Calu3 (cell line): ENCODE measurements around the gene UBLCP1. TPM values are rescaled to one million over a fixed set of nuclear protein-coding genes. Genes with fewer than 3 reads are reported as not detected.

ENCODE experiments used
- BruUV-seq: library from RNA; stranded (reverse); fragments of 400-500 nt; replicated peaks from 2 replicates; lab custom pipeline; 2021; lab: Mats Ljungman, UMichigan
- CTCF ChIA-PET: fragments of 300-600 bp; sonication (Branson Sonifier 250); formaldehyde crosslinking; loops from one replicate; lab custom pipeline; 2022; ENCODE audit warnings: antibody characterized with exemption; lab: Charles Lee
- DNase-seq: peaks from one replicate; pipeline ENCODE4 v3.0.0; 2022
- H3K27ac Mint-ChIP-seq: one replicate; pipeline ENCODE4 v1.8.0; 2022; ENCODE audit warnings: mixed read lengths; ENCODE audit not compliant: unreplicated experiment
- H3K27me3 Mint-ChIP-seq: one replicate; pipeline ENCODE4 v1.8.0; 2022; ENCODE audit warnings: mixed read lengths; ENCODE audit not compliant: unreplicated experiment
- H3K36me3 Mint-ChIP-seq: one replicate; pipeline ENCODE4 v1.8.0; 2022; ENCODE audit warnings: mild to moderate bottlenecking, moderate library complexity, mixed read lengths; ENCODE audit not compliant: insufficient read depth, unreplicated experiment
- H3K4me1 Mint-ChIP-seq: one replicate; pipeline ENCODE4 v1.8.0; 2022; ENCODE audit warnings: mild to moderate bottlenecking, low read depth, mixed read lengths; ENCODE audit not compliant: unreplicated experiment
- H3K4me3 Mint-ChIP-seq: one replicate; pipeline ENCODE4 v1.8.0; 2022; ENCODE audit warnings: mild to moderate bottlenecking, low read depth, moderate library complexity, mixed read lengths; ENCODE audit not compliant: unreplicated experiment
- H3K9me3 Mint-ChIP-seq: one replicate; pipeline ENCODE4 v1.8.0; 2022; ENCODE audit warnings: low read depth, mixed read lengths; ENCODE audit not compliant: unreplicated experiment
- CTCF ChIP-seq: fragments of 200-600 bp; IDR thresholded peaks from one replicate; pipeline ENCODE4 v1.8.0; 2022; ENCODE audit warnings: antibody characterized with exemption; ENCODE audit not compliant: unreplicated experiment
- intact Hi-C: fragments of 100-400 bp; cut with micrococcal nuclease; formaldehyde crosslinking; loops from one replicate; pipeline ENCODE4 v1.10.0; 2022; ENCODE audit not compliant: unreplicated experiment
- total RNA-seq: library from RNA; stranded (reverse); gene quantifications from 2 replicates; pipeline ENCODE4 v1.2.3, GENCODE V29; 2022

UBLCP1 gene
- total RNA-seq, 1 experiment from 2014 or later: 35.8 TPM

- no TSS peak for BruUV-seq
- peak overlapping the region; percentile 68 for H3K4me3 Mint-ChIP-seq
- peaks cover 11% of the 10 kb centered on the region for H3K4me1 Mint-ChIP-seq
- no peak overlapping the region for H3K27ac Mint-ChIP-seq
- peaks cover 67% of the 10 kb centered on the region for H3K27me3 Mint-ChIP-seq
- intact Hi-C loops: no loop called here
- CTCF ChIA-PET: no interaction called here
- H3K36me3 Mint-ChIP-seq: no peaks in the 10 kb centered on the region
- DNase-seq: no peak
- no peak for TF ChIP-seq CTCF
- H3K9me3 Mint-ChIP-seq: no peaks in the 10 kb centered on the region
These were observed 48.0 kb downstream of the UBLCP1 start for GRCh38 chr5:159311063-159311462.

GRCh38 chr5:159313197-159313596, 50.1 kb downstream of the UBLCP1 start:
- DNase-seq: no peak
- no peaks in the 10 kb centered on the region for H3K9me3 Mint-ChIP-seq
- TF ChIP-seq CTCF: no peak
- H3K4me1 Mint-ChIP-seq: peaks cover 11% of the 10 kb centered on the region
- intact Hi-C loops: no loop called here
- H3K4me3 Mint-ChIP-seq: no peak overlapping the region
- H3K27ac Mint-ChIP-seq: no peak overlapping the region
- H3K27me3 Mint-ChIP-seq: peaks cover 59% of the 10 kb centered on the region
- no TSS peak for BruUV-seq
- CTCF ChIA-PET: no interaction called here
- H3K36me3 Mint-ChIP-seq: no peaks in the 10 kb centered on the region

DNA sequence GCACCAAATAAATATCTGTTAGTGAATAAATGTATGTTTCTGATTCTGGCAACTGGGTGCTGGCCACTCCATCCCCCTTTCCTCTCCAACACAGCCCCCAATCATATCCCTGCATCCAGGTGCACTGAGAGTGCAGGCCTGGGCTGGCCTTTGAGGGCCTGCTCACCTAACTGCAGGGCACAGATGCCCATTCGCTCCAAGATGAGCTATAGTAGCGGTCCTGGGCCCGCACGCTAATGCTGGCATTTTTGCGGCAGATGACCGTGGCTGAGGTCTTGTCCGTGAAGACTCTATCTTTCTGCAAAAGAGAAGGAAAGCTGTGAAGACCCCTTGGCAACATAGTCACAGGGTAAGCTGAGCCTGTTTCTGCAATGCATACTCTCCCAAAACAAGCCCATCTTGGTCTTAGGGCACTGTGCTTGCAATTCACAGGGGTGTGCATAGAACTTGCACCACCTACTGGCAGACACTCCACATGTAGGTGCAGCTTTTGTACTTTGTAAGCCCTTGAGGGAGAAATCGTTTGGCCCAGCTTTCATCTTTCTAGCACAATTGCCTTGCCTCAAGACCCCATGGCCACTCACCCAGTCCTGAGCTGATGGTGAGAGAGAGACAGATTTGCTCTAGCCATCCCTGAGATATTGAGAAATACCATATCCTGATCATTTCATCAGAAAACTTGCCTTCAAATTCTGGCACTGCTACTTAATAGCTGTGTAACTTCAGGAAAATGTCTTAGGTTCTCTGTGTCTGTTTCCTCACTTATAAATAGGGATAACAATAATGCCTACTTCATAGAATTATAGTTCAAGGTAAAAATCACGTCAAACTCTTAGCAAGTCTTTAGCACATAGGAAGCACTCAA, 53.7 kb downstream of the UBLCP1 start:
- DNase-seq: peak; percentile 57
- Mint-ChIP-seq H3K36me3 (no peaks in the 10 kb centered on the region), H3K4me3 (no peak overlapping the region), H3K27me3 (peaks cover 53% of the 10 kb centered on the region), H3K9me3 (no peaks in the 10 kb centered on the region), H3K4me1 (no peaks in the 10 kb centered on the region), H3K27ac (no peak overlapping the region)
- TF ChIP-seq CTCF: peak; percentile 74
- CTCF ChIA-PET: interaction anchor here (0.5 to 2.7 kb wide), 8 partner anchors 10 to 165 kb away, joined by 3 to 42 read pairs (median 3); no protein-coding TSS in a partner anchor
- intact Hi-C loops: loop anchor here (1.0 to 5.0 kb wide), 3 partner anchors 30 to 160 kb away; no protein-coding TSS in a partner anchor
- BruUV-seq: no TSS peak

DNA sequence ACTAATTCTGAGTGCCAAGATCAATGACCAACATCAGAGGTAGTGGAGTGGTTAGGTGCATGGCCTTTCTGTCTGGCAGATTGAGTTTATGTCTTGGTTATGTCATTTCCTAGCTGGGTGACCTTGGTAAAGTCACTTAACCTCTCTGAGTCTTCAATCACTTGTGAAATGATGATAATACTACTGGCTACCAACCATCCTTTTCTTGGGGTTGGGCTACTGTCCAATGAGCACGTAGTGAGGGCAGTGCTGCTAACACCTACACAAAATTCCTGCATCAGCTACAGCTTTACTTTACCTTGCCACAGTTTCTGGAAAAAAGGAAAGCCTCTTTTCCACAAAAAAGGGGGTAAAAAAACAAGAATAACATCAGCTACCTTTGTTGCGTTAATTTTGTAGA, 54.8 kb downstream of the UBLCP1 start:
- TF ChIP-seq CTCF: no peak
- Mint-ChIP-seq H3K4me1 (no peaks in the 10 kb centered on the region), H3K27me3 (peaks cover 42% of the 10 kb centered on the region), H3K27ac (no peak overlapping the region), H3K9me3 (no peaks in the 10 kb centered on the region), H3K36me3 (no peaks in the 10 kb centered on the region), H3K4me3 (no peak overlapping the region)
- intact Hi-C loops: loop anchor here (1.0 to 5.0 kb wide), 2 partner anchors 106 to 162 kb away; no protein-coding TSS in a partner anchor
- BruUV-seq: no TSS peak
- CTCF ChIA-PET: interaction anchor here (2.1 to 2.7 kb wide), 2 partner anchors 31 to 161 kb away, joined by 10 to 42 read pairs; no protein-coding TSS in a partner anchor
- no peak for DNase-seq
